ENCODE measurements around the gene ICOS. TPM values are rescaled to one million over a fixed set of nuclear protein-coding genes. Genes with fewer than 3 reads are reported as not detected.

ICOS gene
- total and polyA plus RNA-seq, 9 of the 15 experiments (the other 6 are each of a cell fraction or from before 2014, with no cell fraction given) = not detected

- Histone ChIP-seq H3K9me1 (ENCODE audit: control insufficient read depth, insufficient read depth, low read length) (no peaks in the 10 kb centered on the region), H3K4me2 (ENCODE audit: insufficient read depth, low read length) (no peak overlapping the region), H3K4me3 (no peak overlapping the region), H3K9me3 (replicated peaks; ENCODE audit: control insufficient read depth, insufficient read depth, low read depth, low read length) (no peaks in the 10 kb centered on the region), H3K27ac (ENCODE audit: extremely low read depth, low read depth, low read length) (no peak overlapping the region), H3K27me3 (ENCODE audit: control insufficient read depth in 2 of 2, insufficient read depth in 2 of 2, low read length in 2 of 2) (no peaks in the 10 kb centered on the region; a peak in 2 of 5 replicates), H3K36me3 (ENCODE audit: control insufficient read depth, insufficient read depth, low read length) (no peaks in the 10 kb centered on the region), H2AFZ (ENCODE audit: low read depth, low read length) (no peak overlapping the region), H3K79me2 (ENCODE audit: control insufficient read depth, insufficient read depth, low read length) (no peaks in the 10 kb centered on the region), H3K9ac (ENCODE audit: insufficient read depth in 1 of 2, low read depth in 2 of 2, low read length in 2 of 2) (no peak overlapping the region), H4K20me1 (replicated peaks; ENCODE audit: control insufficient read depth, insufficient read depth, low read length) (no peaks in the 10 kb centered on the region), H3K4me1 (replicated peaks in 1 of 2; ENCODE audit: control insufficient read depth in 2 of 2, insufficient read depth in 2 of 2, low read length in 2 of 2) (no peaks in the 10 kb centered on the region)
- 0% methylated on average over 3 of the region's 7 CpGs for WGBS (ENCODE audit: insufficient coverage, low coverage, missing lambda C conversion rate)
- no TSS peak for BruUV-seq (replicated peaks)
- FAIRE-seq (no peak), ATAC-seq (no peak), DNase-seq (ENCODE audit: extremely low read depth in 1 of 4, low spot score in 3 of 4) (no peak)
- ChIA-PET POLR2A (no interaction called here), CTCF (ENCODE audit: low intra/inter-chr PET ratio) (no interaction called here)
- intact Hi-C loops (cut with micrococcal nuclease) (no loop called here), in situ Hi-C loops (cut with MboI) (no loop called here)
- no peak for TF ChIP-seq CBFA2T2 (conservative IDR thresholded peaks at IDR 0.05)
- no peak for TF ChIP-seq STAT5B (CRISPR knock-in tag; IDR thresholded peaks at IDR 0.05)
- TF ChIP-seq HDAC2 (IDR thresholded peaks at IDR 0.05) = no peak
- TF ChIP-seq PRMT5 (CRISPR knock-in tag; IDR thresholded peaks at IDR 0.05) = no peak
- no peak for TF ChIP-seq ZNF239 (CRISPR knock-in tag; IDR thresholded peaks at IDR 0.05)
- TF ChIP-seq PCBP2 (IDR thresholded peaks at IDR 0.05; ENCODE audit: low read depth, low read length, poor library complexity, severe bottlenecking) = no peak
- TF ChIP-seq SMARCB1 (IDR thresholded peaks at IDR 0.05; ENCODE audit: insufficient read length, low read depth) = no peak
- TF ChIP-seq GATAD2B (IDR thresholded peaks at IDR 0.05; ENCODE audit: borderline replicate concordance) = no peak
- TF ChIP-seq SNIP1 (IDR thresholded peaks at IDR 0.05; ENCODE audit: low read depth) = no peak
- TF ChIP-seq U2AF1 (optimal IDR thresholded peaks at IDR 0.05; ENCODE audit: low read depth, low read length) = no peak
- no peak for TF ChIP-seq ZNF395 (CRISPR knock-in tag; IDR thresholded peaks at IDR 0.05)
- TF ChIP-seq ZBTB26 (CRISPR knock-in tag; IDR thresholded peaks at IDR 0.05) = no peak
- TF ChIP-seq KDM2B (CRISPR knock-in tag; IDR thresholded peaks at IDR 0.05) = no peak
- no peak for TF ChIP-seq ZNF175 (CRISPR knock-in tag; IDR thresholded peaks at IDR 0.05; ENCODE audit: low read depth)
- TF ChIP-seq SP2 (IDR thresholded peaks at IDR 0.05; ENCODE audit: extremely low read depth, low read depth, low read length, poor library complexity, severe bottlenecking) = no peak
- TF ChIP-seq ZNF780A (CRISPR knock-in tag; IDR thresholded peaks at IDR 0.05) = no peak
- no peak for TF ChIP-seq UBTF (IDR thresholded peaks at IDR 0.05; ENCODE audit: borderline replicate concordance in 1 of 2, low read depth in 2 of 2, low read length in 2 of 2)
Measured at GRCh38 chr2:203918264-203918663, 18.3 kb upstream of the ICOS start.

Data from K562 (cell line).